Measurements from ENCODE around the gene NCOR1. TPM values are rescaled to one million over a fixed set of nuclear protein-coding genes. Genes with fewer than 3 reads are reported as not detected.

Gene NCOR1
- polyA plus RNA-seq, 2 of the 4 experiments (the other 2 are of a cell fraction), result 65.5 to 190 TPM

DNA sequence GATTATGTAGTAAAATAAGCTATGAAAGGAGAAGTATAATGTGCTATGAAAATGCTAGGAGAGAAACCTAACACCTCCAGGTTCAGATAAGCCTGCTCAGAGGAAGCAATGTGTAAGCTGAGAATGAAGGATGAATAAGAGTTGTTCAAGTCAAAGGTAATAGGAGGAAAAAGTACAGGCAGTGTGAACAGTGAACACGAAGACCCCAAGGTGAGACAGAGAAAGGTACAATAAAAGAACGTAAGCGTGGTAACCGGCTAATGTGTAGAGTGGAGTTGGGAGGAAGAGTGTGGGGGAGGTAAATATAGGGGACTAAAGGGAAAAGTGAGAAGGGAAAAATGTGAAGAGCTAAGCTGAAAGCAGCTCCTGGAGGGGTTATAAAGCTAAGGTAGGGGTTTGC lies 141.5 kb downstream of the NCOR1 start:
- DNase-seq (ENCODE audit: low read depth in 1 of 2, low spot score in 1 of 2), result no peak

DNA sequence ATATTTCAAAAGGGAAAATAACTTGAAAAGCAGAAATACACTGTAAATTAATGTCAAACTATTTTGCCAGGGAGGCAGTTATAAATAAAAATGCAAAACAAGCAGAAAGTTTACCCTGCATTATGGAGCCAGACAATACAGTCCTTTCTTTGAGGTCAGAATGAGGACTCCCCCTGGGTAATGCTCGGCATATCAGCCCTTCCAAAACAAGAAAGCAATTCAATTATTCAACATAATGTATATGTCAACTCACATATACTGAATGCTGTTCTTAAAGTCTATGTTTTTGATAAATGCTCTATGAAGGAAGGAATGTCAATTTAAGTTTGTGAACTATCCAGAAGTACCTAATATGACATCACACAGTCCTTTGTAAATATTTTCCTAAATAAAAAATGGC lies 143.3 kb downstream of the NCOR1 start:
- H3K9me3 ChIP-seq, result no peaks in the 10 kb centered on the region
- H3K4me3 ChIP-seq, result no peak overlapping the region
- no peak for ATAC-seq
- peak; percentile 70 for FAIRE-seq
- no peak overlapping the region for H3K27ac ChIP-seq
- WGBS (ENCODE audit: missing lambda C conversion rate), result 95% methylated on average over 1 of the region's 1 CpG
- TF ChIP-seq, protein P1, sequence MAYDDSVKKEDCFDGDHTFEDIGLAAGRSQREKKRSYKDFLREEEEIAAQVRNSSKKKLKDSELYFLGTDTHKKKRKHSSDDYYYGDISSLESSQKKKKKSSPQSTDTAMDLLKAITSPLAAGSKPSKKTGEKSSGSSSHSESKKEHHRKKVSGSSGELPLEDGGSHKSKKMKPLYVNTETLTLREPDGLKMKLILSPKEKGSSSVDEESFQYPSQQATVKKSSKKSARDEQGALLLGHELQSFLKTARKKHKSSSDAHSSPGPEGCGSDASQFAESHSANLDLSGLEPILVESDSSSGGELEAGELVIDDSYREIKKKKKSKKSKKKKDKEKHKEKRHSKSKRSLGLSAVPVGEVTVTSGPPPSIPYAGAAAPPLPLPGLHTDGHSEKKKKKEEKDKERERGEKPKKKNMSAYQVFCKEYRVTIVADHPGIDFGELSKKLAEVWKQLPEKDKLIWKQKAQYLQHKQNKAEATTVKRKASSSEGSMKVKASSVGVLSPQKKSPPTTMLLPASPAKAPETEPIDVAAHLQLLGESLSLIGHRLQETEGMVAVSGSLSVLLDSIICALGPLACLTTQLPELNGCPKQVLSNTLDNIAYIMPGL (CRISPR knock-in tag; IDR thresholded peaks at IDR 0.05; ENCODE audit: borderline replicate concordance), result no peak
- TF ChIP-seq MAFK (IDR thresholded peaks at IDR 0.05; ENCODE audit: partially characterized antibody), result peak; percentile 15
- ChIA-PET POLR2A (no interaction called here), CTCF (interaction anchor here (1.1 to 1.6 kb wide), 2 partner anchors 13 to 28 kb away, joined by 3 read pairs; no protein-coding TSS in a partner anchor)
- H3K4me1 ChIP-seq, result no peaks in the 10 kb centered on the region
- no peak for DNase-seq (ENCODE audit: low read depth in 1 of 2, low spot score in 1 of 2)
- no peak overlapping the region for H3K4me2 ChIP-seq

More for the DNA sequence above, 141.5 kb downstream of the NCOR1 start:
- no peak for TF ChIP-seq RFX5 (IDR thresholded peaks at IDR 0.05)
- no peak for TF ChIP-seq BHLHE40 (IDR thresholded peaks at IDR 0.05; ENCODE audit: low read depth, low read length)
- no peak for TF ChIP-seq POLR2A (IDR thresholded peaks at IDR 0.05; ENCODE audit: low read length)
- TF ChIP-seq CHD4 (IDR thresholded peaks at IDR 0.05; ENCODE audit: borderline replicate concordance), result no peak
- no peak for TF ChIP-seq TP53 (CRISPR knock-in tag; IDR thresholded peaks at IDR 0.05)
- no peak for TF ChIP-seq PHF8 (IDR thresholded peaks at IDR 0.05; ENCODE audit: borderline replicate concordance, low read depth)
- Histone ChIP-seq H3K4me1 (no peaks in the 10 kb centered on the region), H3K9me3 (no peaks in the 10 kb centered on the region), H3K27ac (no peak overlapping the region), H3K4me2 (no peak overlapping the region), H3K4me3 (no peak overlapping the region)
- ChIA-PET POLR2A (no interaction called here), CTCF (interaction anchor here (1.0 to 1.6 kb wide), 3 partner anchors 11 to 15 kb away, joined by 3 to 5 read pairs (median 3); no protein-coding TSS in a partner anchor)
- ATAC-seq, result no peak
- 90% methylated on average over 4 of the region's 4 CpGs for WGBS (ENCODE audit: missing lambda C conversion rate)
- FAIRE-seq, result peak; percentile 49

DNA sequence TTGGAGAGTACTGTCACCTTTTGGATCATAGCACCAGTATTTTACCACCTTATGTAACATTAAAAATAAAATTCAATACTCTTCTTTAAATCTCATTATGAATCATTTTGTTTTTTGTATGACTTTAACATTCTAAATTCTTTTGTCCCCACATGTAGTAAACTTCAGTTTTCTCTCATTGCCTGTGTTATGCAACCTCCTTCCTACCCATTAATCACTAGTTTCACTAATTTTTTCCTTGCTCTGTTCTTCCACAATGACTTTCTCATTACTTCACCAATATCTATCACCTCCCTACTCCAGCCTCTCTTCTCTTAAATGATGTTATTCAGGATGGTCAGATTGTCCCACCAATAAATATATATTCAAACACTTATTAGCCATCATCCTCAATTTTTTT lies 147.0 kb downstream of the NCOR1 start:
- FAIRE-seq, result no peak
- H3K9me3 ChIP-seq, result no peaks in the 10 kb centered on the region
- CTCF ChIA-PET, result no interaction called here

More for the DNA sequence above, 147.0 kb downstream of the NCOR1 start:
- no peak for DNase-seq (ENCODE audit: low read depth in 1 of 2, low spot score in 1 of 2)
- no peak for ATAC-seq
- H3K27ac ChIP-seq, result no peak overlapping the region
- H3K4me1 ChIP-seq, result no peaks in the 10 kb centered on the region
- TF ChIP-seq, protein P2, sequence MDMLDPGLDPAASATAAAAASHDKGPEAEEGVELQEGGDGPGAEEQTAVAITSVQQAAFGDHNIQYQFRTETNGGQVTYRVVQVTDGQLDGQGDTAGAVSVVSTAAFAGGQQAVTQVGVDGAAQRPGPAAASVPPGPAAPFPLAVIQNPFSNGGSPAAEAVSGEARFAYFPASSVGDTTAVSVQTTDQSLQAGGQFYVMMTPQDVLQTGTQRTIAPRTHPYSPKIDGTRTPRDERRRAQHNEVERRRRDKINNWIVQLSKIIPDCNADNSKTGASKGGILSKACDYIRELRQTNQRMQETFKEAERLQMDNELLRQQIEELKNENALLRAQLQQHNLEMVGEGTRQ (IDR thresholded peaks at IDR 0.05), result no peak
- TF ChIP-seq ZNF302 (CRISPR knock-in tag; IDR thresholded peaks at IDR 0.05) (no peak), RFX5 (IDR thresholded peaks at IDR 0.05) (no peak), MYC (IDR thresholded peaks at IDR 0.05; ENCODE audit: borderline replicate concordance, low read length) (no peak)
- TF ChIP-seq, protein P3, sequence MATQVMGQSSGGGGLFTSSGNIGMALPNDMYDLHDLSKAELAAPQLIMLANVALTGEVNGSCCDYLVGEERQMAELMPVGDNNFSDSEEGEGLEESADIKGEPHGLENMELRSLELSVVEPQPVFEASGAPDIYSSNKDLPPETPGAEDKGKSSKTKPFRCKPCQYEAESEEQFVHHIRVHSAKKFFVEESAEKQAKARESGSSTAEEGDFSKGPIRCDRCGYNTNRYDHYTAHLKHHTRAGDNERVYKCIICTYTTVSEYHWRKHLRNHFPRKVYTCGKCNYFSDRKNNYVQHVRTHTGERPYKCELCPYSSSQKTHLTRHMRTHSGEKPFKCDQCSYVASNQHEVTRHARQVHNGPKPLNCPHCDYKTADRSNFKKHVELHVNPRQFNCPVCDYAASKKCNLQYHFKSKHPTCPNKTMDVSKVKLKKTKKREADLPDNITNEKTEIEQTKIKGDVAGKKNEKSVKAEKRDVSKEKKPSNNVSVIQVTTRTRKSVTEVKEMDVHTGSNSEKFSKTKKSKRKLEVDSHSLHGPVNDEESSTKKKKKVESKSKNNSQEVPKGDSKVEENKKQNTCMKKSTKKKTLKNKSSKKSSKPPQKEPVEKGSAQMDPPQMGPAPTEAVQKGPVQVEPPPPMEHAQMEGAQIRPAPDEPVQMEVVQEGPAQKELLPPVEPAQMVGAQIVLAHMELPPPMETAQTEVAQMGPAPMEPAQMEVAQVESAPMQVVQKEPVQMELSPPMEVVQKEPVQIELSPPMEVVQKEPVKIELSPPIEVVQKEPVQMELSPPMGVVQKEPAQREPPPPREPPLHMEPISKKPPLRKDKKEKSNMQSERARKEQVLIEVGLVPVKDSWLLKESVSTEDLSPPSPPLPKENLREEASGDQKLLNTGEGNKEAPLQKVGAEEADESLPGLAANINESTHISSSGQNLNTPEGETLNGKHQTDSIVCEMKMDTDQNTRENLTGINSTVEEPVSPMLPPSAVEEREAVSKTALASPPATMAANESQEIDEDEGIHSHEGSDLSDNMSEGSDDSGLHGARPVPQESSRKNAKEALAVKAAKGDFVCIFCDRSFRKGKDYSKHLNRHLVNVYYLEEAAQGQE (IDR thresholded peaks at IDR 0.05), result no peak
- no peak overlapping the region for H3K4me3 ChIP-seq
- POLR2A ChIA-PET, result no interaction called here
- no peak overlapping the region for H3K4me2 ChIP-seq
